ENCODE results near the gene OR2F2. TPM values are rescaled to one million over a fixed set of nuclear protein-coding genes. Genes with fewer than 3 reads are reported as not detected.

Gene OR2F2
- total RNA-seq (not detected), polyA plus RNA-seq (not detected)
- long read RNA-seq, donor 1: 0 reads
- long read RNA-seq, donor 2: 0 reads
- long read RNA-seq, donor 3: 0 reads

DNA sequence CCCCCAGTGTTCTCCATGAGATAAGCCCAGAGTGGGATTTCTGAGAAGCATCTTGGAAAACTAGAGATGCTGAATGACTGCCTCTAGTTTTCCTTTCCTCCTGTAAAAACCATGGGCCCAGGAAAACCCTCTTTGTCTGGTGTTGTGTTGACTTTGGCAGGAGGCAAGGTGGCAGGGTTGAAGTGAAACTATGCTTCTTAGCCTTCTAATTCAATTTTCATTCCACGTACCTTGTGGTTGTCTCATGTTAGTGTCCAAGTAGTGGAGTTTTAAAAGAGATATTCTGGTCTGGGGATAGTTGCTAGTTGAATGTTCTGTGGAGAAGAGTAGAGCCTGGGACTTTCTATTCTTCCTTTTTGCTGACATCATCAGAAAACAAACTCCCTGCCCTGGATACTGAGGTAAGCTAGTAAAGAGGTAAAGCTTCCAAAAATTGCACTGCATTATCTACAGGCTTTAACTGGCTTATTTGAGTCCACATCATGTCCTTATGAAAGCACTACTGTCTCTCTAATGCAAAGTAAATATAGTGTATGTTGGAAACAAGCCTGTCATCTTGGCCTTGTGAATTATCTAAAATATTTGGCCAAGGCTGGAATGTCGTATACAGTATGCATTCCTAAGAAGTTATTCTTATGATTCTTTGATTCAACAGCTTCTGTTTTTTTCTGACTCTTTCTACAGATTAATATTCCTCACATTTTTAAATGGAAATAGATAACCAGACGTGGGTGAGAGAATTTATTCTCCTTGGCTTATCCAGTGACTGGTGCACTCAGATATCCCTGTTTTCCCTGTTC, at the start of gene OR2F2:
TSS of gene OR2F2 (plus strand) at position 708 of the 800 bp plus-strand sequence. CDS start at position 708, 0 bp downstream.
- H3K4me1 ChIP-seq: no peaks in the 10 kb centered on the region

GRCh38 chr7:143885951-143886350, 49.1 kb upstream of the OR2F2 start:
- no peak for TF ChIP-seq POLR2A (IDR thresholded peaks at IDR 0.05)
- TF ChIP-seq, protein P1, sequence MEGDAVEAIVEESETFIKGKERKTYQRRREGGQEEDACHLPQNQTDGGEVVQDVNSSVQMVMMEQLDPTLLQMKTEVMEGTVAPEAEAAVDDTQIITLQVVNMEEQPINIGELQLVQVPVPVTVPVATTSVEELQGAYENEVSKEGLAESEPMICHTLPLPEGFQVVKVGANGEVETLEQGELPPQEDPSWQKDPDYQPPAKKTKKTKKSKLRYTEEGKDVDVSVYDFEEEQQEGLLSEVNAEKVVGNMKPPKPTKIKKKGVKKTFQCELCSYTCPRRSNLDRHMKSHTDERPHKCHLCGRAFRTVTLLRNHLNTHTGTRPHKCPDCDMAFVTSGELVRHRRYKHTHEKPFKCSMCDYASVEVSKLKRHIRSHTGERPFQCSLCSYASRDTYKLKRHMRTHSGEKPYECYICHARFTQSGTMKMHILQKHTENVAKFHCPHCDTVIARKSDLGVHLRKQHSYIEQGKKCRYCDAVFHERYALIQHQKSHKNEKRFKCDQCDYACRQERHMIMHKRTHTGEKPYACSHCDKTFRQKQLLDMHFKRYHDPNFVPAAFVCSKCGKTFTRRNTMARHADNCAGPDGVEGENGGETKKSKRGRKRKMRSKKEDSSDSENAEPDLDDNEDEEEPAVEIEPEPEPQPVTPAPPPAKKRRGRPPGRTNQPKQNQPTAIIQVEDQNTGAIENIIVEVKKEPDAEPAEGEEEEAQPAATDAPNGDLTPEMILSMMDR (IDR thresholded peaks at IDR 0.05): no peak
- no peak overlapping the region for H3K27ac ChIP-seq
- peaks cover 0 to 24% (median 0%) of the 10 kb centered on the region in 12 donors for H3K9me3 ChIP-seq
- H3K4me3 ChIP-seq: no peak overlapping the region
- WGBS, 4 donors: 65 to 83% (median 76%) methylated on average over 3 of the region's 3 CpGs
- DNase-seq (no peak), ATAC-seq (no peak)
- H3K27me3 ChIP-seq: peaks cover 0 to 15% (median 0%) of the 10 kb centered on the region in 9 donors
- intact Hi-C loops (cut with DNase I): loop anchor here in 1 of 10 donors (10.0 kb wide), 1 partner anchor 119 kb away; the partner anchor contains the start of gene OR6B1
- H3K36me3 ChIP-seq: no peaks in the 10 kb centered on the region
- peaks cover 0 to 20% (median 9%) of the 10 kb centered on the region in 12 donors for H3K4me1 ChIP-seq

More for the DNA sequence above, at the start of gene OR2F2:
- DNase-seq: no peak
- ATAC-seq: no peak
- Histone ChIP-seq H3K27me3 (no peaks in the 10 kb centered on the region), H3K36me3 (no peaks in the 10 kb centered on the region), H3K9me3 (peaks cover 0 to 17% (median under 1%) of the 10 kb centered on the region in 12 donors), H3K4me3 (no peak within 1 kb of the TSS), H3K27ac (no peak within 1 kb of the TSS)
- intact Hi-C loops (cut with DNase I): no loop called here
- TF ChIP-seq POLR2A (IDR thresholded peaks at IDR 0.05): no peak
- TF ChIP-seq, protein P1 (IDR thresholded peaks at IDR 0.05): no peak
- WGBS, 4 donors: 62 to 72% (median 67%) methylated on average over 3 of the region's 3 CpGs

GRCh38 chr7:143886826-143887477, 48.1 kb upstream of the OR2F2 start:
- Histone ChIP-seq H3K9me3 (peaks cover 0 to 33% (median 0%) of the 10 kb centered on the region in 12 donors), H3K36me3 (no peaks in the 10 kb centered on the region), H3K4me1 (peaks cover 0 to 13% (median 1%) of the 10 kb centered on the region in 12 donors), H3K27me3 (peaks cover 0 to 15% (median 0%) of the 10 kb centered on the region in 9 donors), H3K27ac (no peak overlapping the region), H3K4me3 (no peak overlapping the region)
- intact Hi-C loops (cut with DNase I): loop anchor here in 1 of 10 donors (10.0 kb wide), 1 partner anchor 118 kb away; the partner anchor contains the start of gene OR6B1
- ATAC-seq (no peak), DNase-seq (no peak)
- no peak for TF ChIP-seq POLR2A (IDR thresholded peaks at IDR 0.05)
- TF ChIP-seq, protein P1 (IDR thresholded peaks at IDR 0.05): no peak
- WGBS, 4 donors: 91 to 95% (median 94%) methylated on average over 6 of the region's 6 CpGs

DNA sequence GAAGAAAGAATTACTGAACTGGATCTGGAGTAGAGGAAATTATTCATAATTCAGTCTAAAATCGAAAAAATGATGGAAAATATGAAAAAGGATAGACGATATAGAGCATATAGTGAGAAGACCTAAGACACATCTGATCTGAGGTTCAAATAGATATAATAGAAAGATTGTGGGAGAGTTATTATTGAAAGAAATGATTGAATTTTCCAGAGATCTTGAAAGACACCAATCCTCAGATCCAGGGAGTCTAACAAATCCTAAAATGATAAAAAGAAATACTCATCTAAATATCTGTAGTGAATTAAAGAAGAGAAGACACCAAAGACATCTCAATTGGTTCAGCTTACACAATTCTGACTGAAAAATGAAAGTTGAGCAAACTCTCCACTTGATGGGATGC, 46.0 kb upstream of the OR2F2 start:
- peaks cover 0 to 51% (median 4%) of the 10 kb centered on the region in 12 donors for H3K9me3 ChIP-seq
- H3K27ac ChIP-seq: no peak overlapping the region
- no peaks in the 10 kb centered on the region for H3K36me3 ChIP-seq
- DNase-seq (no peak), ATAC-seq (no peak)
- H3K27me3 ChIP-seq: peaks cover 0 to 8% (median 0%) of the 10 kb centered on the region in 9 donors
- intact Hi-C loops (cut with DNase I): loop anchor here in 1 of 10 donors (10.0 kb wide), 1 partner anchor 116 kb away; the partner anchor contains the start of gene OR6B1
- H3K4me1 ChIP-seq: peaks cover 0 to 11% (median 0%) of the 10 kb centered on the region in 12 donors
- TF ChIP-seq, protein P1 (IDR thresholded peaks at IDR 0.05): no peak
- TF ChIP-seq POLR2A (IDR thresholded peaks at IDR 0.05): no peak
- 97 to 99% (median 98%) methylated on average over 2 of the region's 2 CpGs for WGBS, 4 donors
- no peak overlapping the region for H3K4me3 ChIP-seq

Data from heart left ventricle (tissue), 16 donors.